WTC11 (cell line): ENCODE data around the gene ZC3H14. TPM values are rescaled to one million over a fixed set of nuclear protein-coding genes. Genes with fewer than 3 reads are reported as not detected.

ENCODE experiments used
- ATAC-seq: fragments of 200-7000 bp; cut with Tn5 transposase; 2 replicates; pipeline ENCODE4 v1.10.0; 2021; ENCODE audit warnings: mild to moderate bottlenecking, moderate library complexity
- CTCF ChIA-PET: fragments of 300-600 bp; sonication (Branson Sonifier 250); formaldehyde crosslinking; loops from one replicate; lab custom pipeline; 2021; ENCODE audit warnings: antibody characterized with exemption; lab: Charles Lee
- POLR2A ChIA-PET: fragments of 350-600 bp; sonication (Branson Sonifier 250); formaldehyde crosslinking; loops from one replicate; lab custom pipeline; 2021; ENCODE audit warnings: antibody characterized with exemption; lab: Charles Lee
- DNase-seq: peaks from one replicate; pipeline ENCODE4 v3.0.0; 2021; ENCODE audit warnings: low spot score
- H3K27ac Mint-ChIP-seq: 2 replicates; pipeline ENCODE4 v1.8.0; 2021; ENCODE audit warnings: mixed read lengths
- H3K27me3 Mint-ChIP-seq: 2 replicates; pipeline ENCODE4 v1.8.0; 2021; ENCODE audit warnings: low read depth, mild to moderate bottlenecking, moderate library complexity, mixed read lengths
- H3K36me3 Mint-ChIP-seq: 2 replicates; pipeline ENCODE4 v1.8.0; 2021; ENCODE audit warnings: mixed read lengths
- H3K4me1 Mint-ChIP-seq: 2 replicates; pipeline ENCODE4 v1.8.0; 2022; ENCODE audit warnings: mixed read lengths
- H3K4me3 Mint-ChIP-seq: 2 replicates; pipeline ENCODE4 v1.8.0; 2021; ENCODE audit warnings: mild to moderate bottlenecking, moderate library complexity, mixed read lengths
- H3K9me3 Mint-ChIP-seq: 2 replicates; pipeline ENCODE4 v1.8.0; 2021; ENCODE audit warnings: mixed read lengths
- ATF2 ChIP-seq: sonication (generic); formaldehyde crosslinking; IDR thresholded peaks from 2 replicates; pipeline ENCODE4 v1.8.1; 2022; ENCODE audit warnings: low read depth, missing genetic modification reagents, borderline replicate concordance
- CBFB ChIP-seq: sonication (generic); formaldehyde crosslinking; IDR thresholded peaks from 2 replicates; pipeline ENCODE4 v1.8.1; 2022; ENCODE audit warnings: mild to moderate bottlenecking, low read depth, missing genetic modification reagents
- CREB1 ChIP-seq: sonication (generic); formaldehyde crosslinking; IDR thresholded peaks from 2 replicates; pipeline ENCODE4 v1.8.0; 2023; ENCODE audit warnings: mild to moderate bottlenecking, missing genetic modification reagents
- CREM ChIP-seq: sonication (generic); formaldehyde crosslinking; IDR thresholded peaks from 2 replicates; pipeline ENCODE4 v1.8.1; 2022; ENCODE audit warnings: mild to moderate bottlenecking, missing genetic modification reagents, moderate library complexity
- E2F1 ChIP-seq: sonication (generic); formaldehyde crosslinking; IDR thresholded peaks from 2 replicates; pipeline ENCODE4 v1.8.0; 2022; ENCODE audit warnings: mild to moderate bottlenecking, missing genetic modification reagents
- E2F5 ChIP-seq: sonication (generic); formaldehyde crosslinking; IDR thresholded peaks from 2 replicates; pipeline ENCODE4 v1.8.1; 2022; ENCODE audit warnings: mild to moderate bottlenecking, moderate library complexity, missing genetic modification reagents
- ETV6 ChIP-seq: sonication (generic); formaldehyde crosslinking; IDR thresholded peaks from 2 replicates; pipeline ENCODE4 v1.8.1; 2022; ENCODE audit warnings: mild to moderate bottlenecking, missing genetic modification reagents
- FOXP1 ChIP-seq: sonication (generic); formaldehyde crosslinking; IDR thresholded peaks from 2 replicates; pipeline ENCODE4 v1.8.0; 2022; ENCODE audit warnings: missing genetic modification reagents, mild to moderate bottlenecking, moderate library complexity, borderline replicate concordance
- GABPB1 ChIP-seq: sonication (generic); formaldehyde crosslinking; IDR thresholded peaks from 2 replicates; pipeline ENCODE4 v1.8.1; 2023; ENCODE audit warnings: mild to moderate bottlenecking, missing genetic modification reagents
- IRF1 ChIP-seq: sonication (generic); formaldehyde crosslinking; IDR thresholded peaks from 2 replicates; pipeline ENCODE4 v1.8.0; 2023; ENCODE audit warnings: missing genetic modification reagents
- KAT7 ChIP-seq: sonication (generic); formaldehyde crosslinking; IDR thresholded peaks from 2 replicates; pipeline ENCODE4 v1.8.1; 2023; ENCODE audit warnings: missing genetic modification reagents, mild to moderate bottlenecking, borderline replicate concordance
- MAX ChIP-seq: sonication (generic); formaldehyde crosslinking; IDR thresholded peaks from 2 replicates; pipeline ENCODE4 v1.8.0; 2022; ENCODE audit warnings: mild to moderate bottlenecking, missing genetic modification reagents
- OVOL2 ChIP-seq: fragments of 250-450 bp; sonication (Bioruptor Pico); IDR thresholded peaks from 2 replicates; pipeline ENCODE4 v1.9.0; 2021; ENCODE audit warnings: mild to moderate bottlenecking, borderline replicate concordance
- RORB ChIP-seq: fragments of 250-450 bp; sonication (Bioruptor Pico); IDR thresholded peaks from 2 replicates; pipeline ENCODE4 v1.9.0; 2021; ENCODE audit warnings: mild to moderate bottlenecking
- SMAD3 ChIP-seq: sonication (generic); formaldehyde crosslinking; IDR thresholded peaks from 2 replicates; pipeline ENCODE4 v1.8.0; 2022; ENCODE audit warnings: missing genetic modification reagents, mild to moderate bottlenecking, borderline replicate concordance
- SOX15 ChIP-seq: fragments of 250-450 bp; sonication (Bioruptor Pico); IDR thresholded peaks from 2 replicates; pipeline ENCODE4 v1.9.0; 2021; ENCODE audit warnings: mild to moderate bottlenecking
- TEAD1 ChIP-seq: sonication (generic); formaldehyde crosslinking; IDR thresholded peaks from 2 replicates; pipeline ENCODE4 v1.8.0; 2022; ENCODE audit warnings: mild to moderate bottlenecking, missing genetic modification reagents
- ZMAT4 ChIP-seq: fragments of 250-450 bp; sonication (Bioruptor Pico); IDR thresholded peaks from 2 replicates; pipeline ENCODE4 v1.9.0; 2021; ENCODE audit warnings: mild to moderate bottlenecking
- total RNA-seq: library from RNA; stranded (reverse); gene quantifications from 3 replicates; pipeline ENCODE4 v1.2.3, GENCODE V29; 2021

ZC3H14 gene
- total RNA-seq, 1 experiment from 2014 or later: 64.9 TPM

- TF ChIP-seq SMAD3 (CRISPR knock-in tag) (no peak), SOX15 (CRISPR knock-in tag) (no peak), E2F5 (CRISPR knock-in tag) (no peak), TEAD1 (CRISPR knock-in tag) (no peak), E2F1 (CRISPR knock-in tag) (no peak)
Measured at GRCh38 chr14:88611878-88612277, 49.0 kb downstream of the ZC3H14 start (continued).

- H3K4me1 Mint-ChIP-seq: peaks cover 14% of the 10 kb centered on the region
- DNase-seq (no peak), ATAC-seq (no peak)
- H3K36me3 Mint-ChIP-seq: peaks cover 47% of the 10 kb centered on the region
- ChIA-PET CTCF (no interaction called here), POLR2A (no interaction called here)
- TF ChIP-seq FOXP1 (CRISPR knock-in tag): no peak
- H3K4me3 Mint-ChIP-seq: no peak overlapping the region
- H3K27me3 Mint-ChIP-seq: no peaks in the 10 kb centered on the region
- no peak overlapping the region for H3K27ac Mint-ChIP-seq
- H3K9me3 Mint-ChIP-seq: no peaks in the 10 kb centered on the region
Measured at GRCh38 chr14:88612981-88613380, 50.1 kb downstream of the ZC3H14 start.

- Mint-ChIP-seq H3K4me3 (no peak overlapping the region), H3K4me1 (peaks cover 17% of the 10 kb centered on the region), H3K27ac (no peak overlapping the region), H3K36me3 (peaks cover 41% of the 10 kb centered on the region), H3K27me3 (no peaks in the 10 kb centered on the region), H3K9me3 (no peaks in the 10 kb centered on the region)
- ChIA-PET POLR2A (no interaction called here), CTCF (no interaction called here)
- DNase-seq: no peak
- TF ChIP-seq GABPB1 (CRISPR knock-in tag) (peak; percentile 58; the same call in 1 of the 2 replicates), KAT7 (no peak), CREM (no peak)
- ATAC-seq: no peak
Measured at GRCh38 chr14:88613552-88614010, 50.7 kb downstream of the ZC3H14 start.

- no peak for ATAC-seq
- DNase-seq: no peak
- Mint-ChIP-seq H3K4me1 (peaks cover 19% of the 10 kb centered on the region), H3K36me3 (peaks cover 34% of the 10 kb centered on the region), H3K9me3 (no peaks in the 10 kb centered on the region), H3K4me3 (no peak overlapping the region), H3K27ac (no peak overlapping the region), H3K27me3 (no peaks in the 10 kb centered on the region)
- ChIA-PET POLR2A (no interaction called here), CTCF (no interaction called here)
- TF ChIP-seq ETV6 (CRISPR knock-in tag) (no peak), OVOL2 (CRISPR knock-in tag) (no peak), RORB (CRISPR knock-in tag) (no peak), CBFB (CRISPR knock-in tag) (no peak), CREB1 (CRISPR knock-in tag) (no peak), ZMAT4 (no peak), IRF1 (CRISPR knock-in tag) (no peak), MAX (no peak), FOXP1 (CRISPR knock-in tag) (no peak), ATF2 (no peak)
Measured at GRCh38 chr14:88614218-88614907, 51.5 kb downstream of the ZC3H14 start.
